Muscle layer of duodenum (tissue), 2 donors: ENCODE data around the gene CETN1.

ENCODE experiments used
- H3K27ac ChIP-seq: one replicate; pipeline ENCODE4 v1.7.0; 2013; ENCODE audit warnings: mild to moderate bottlenecking, low read length
- H3K27me3 ChIP-seq: one replicate; pipeline ENCODE4 v1.7.0; 2013; ENCODE audit warnings: low read depth, mild to moderate bottlenecking, control low read depth, low read length
- H3K36me3 ChIP-seq, 2 donors: one replicate each; pipeline ENCODE4 v1.7.0; 2013; ENCODE audit warnings: low read length in 2 of 2, control low read depth in 1 of 2, mild to moderate bottlenecking in 1 of 2; ENCODE audit not compliant: insufficient read depth in 2 of 2, control insufficient read depth in 1 of 2
- H3K4me1 ChIP-seq, 2 donors: one replicate each; pipeline ENCODE4 v1.7.0; 2013; ENCODE audit warnings: low read length in 2 of 2, mild to moderate bottlenecking in 2 of 2, control low read depth in 1 of 2, moderate library complexity in 1 of 2; ENCODE audit not compliant: insufficient read depth in 2 of 2, control insufficient read depth in 1 of 2
- H3K4me3 ChIP-seq, 2 donors: one replicate each; pipeline ENCODE4 v1.7.0; 2013; ENCODE audit warnings: low read length in 2 of 2, low read depth in 1 of 2, mild to moderate bottlenecking in 1 of 2
- H3K9me3 ChIP-seq, 2 donors: one replicate each; pipeline ENCODE4 v1.7.0; 2013; ENCODE audit warnings: low read length in 2 of 2, control low read depth in 1 of 2, mild to moderate bottlenecking in 1 of 2; ENCODE audit not compliant: control insufficient read depth in 1 of 2
- donor health status: healthy.

The CETN1 gene

DNA sequence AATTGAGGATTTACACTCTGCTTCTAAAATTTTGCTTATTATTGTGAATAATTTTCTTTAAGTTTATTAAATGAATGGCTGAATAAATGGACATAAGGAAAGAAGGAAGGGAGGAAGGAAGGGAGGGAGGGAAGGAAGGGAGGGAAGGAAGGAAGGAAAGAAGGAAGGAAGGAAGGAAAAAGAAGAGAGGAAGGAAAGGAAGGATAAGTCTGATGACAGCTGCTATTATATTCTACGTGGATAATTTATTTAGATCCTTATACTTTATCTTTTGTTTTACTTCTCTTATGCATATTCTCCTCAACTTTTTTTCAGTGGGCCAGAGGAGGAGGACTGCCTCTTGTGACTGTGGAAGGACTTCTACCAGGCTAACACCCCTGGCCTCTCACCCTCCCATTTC is 34.0 kb downstream of the CETN1 start:
- Histone ChIP-seq H3K27me3 (no peaks in the 10 kb centered on the region), H3K4me1 (no peaks in the 10 kb centered on the region), H3K9me3 (no peaks in the 10 kb centered on the region), H3K36me3 (no peaks in the 10 kb centered on the region), H3K27ac (no peak overlapping the region), H3K4me3 (no peak overlapping the region)

DNA sequence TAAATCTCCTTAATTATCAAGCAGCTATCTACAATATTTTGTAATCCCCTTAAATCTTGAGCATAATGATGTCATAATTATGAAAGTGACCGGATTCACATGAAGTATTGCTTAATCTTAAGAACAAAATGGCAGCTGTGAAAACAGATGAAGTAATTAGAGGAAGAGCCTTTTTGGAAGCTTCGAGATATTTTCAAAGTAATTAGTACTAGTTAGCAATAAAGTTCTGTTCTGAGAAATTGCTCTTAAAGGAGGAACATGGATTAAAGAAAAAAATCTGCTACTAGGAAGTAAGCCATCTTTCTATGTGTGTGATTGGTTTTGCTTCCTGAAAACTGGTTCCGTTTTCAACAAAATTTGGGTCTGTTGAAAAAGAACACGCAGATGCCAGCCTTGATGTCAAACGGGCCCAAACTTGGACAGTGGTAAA is 34.9 kb downstream of the CETN1 start:
- no peaks in the 10 kb centered on the region for H3K9me3 ChIP-seq
- no peaks in the 10 kb centered on the region for H3K27me3 ChIP-seq
- H3K36me3 ChIP-seq = no peaks in the 10 kb centered on the region
- no peak overlapping the region for H3K4me3 ChIP-seq
- H3K4me1 ChIP-seq = no peaks in the 10 kb centered on the region
- H3K27ac ChIP-seq = no peak overlapping the region

DNA sequence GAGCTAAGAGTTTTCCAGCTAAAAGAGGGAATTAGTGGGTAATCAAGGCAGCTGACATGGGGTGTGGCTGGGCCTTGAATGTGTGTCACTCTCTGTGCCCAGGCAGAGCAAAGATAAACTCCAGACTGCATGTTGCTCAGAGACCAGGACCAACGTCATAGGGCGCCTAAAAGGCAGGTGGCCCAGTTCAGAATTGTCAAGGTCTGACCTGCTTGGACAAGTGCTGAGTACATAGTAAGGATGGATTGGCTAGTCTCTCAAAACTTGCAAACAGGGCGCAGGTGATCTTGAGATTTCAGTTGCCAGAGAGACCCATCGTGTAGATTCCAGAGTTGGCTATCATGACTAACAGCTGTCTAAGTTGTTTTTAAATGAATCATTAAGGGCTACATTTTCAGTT is 35.6 kb downstream of the CETN1 start:
- Histone ChIP-seq H3K27ac (no peak overlapping the region), H3K4me1 (no peaks in the 10 kb centered on the region), H3K4me3 (no peak overlapping the region), H3K9me3 (no peaks in the 10 kb centered on the region), H3K36me3 (no peaks in the 10 kb centered on the region), H3K27me3 (no peaks in the 10 kb centered on the region)

DNA sequence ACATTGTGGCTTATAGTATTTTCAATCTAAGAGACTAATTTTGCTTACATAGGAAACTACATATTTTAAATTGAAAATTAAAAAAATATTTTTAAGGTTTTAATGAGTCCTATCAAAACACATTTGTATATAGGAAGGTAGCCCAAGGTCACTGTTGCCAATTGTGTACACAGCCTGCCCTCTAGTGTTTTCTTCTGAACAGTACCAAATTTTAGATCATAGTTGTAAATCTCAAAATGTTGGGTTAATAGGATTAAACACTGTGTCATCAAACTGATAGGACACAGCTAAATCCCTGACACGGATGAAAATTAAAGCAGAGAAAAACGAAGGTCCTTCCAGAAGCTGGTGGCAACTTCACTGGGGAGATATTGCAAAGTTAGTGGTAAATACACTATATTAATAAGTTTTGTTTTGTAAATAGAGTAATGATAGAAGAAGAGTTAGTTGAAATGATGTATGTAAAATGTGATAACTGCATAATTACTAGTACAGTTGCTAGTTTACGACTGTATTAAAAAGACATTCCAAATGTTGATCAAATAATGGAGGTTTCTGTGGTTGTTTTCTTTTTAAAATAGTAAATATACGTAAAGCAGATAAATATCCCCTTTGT is 36.3 kb downstream of the CETN1 start:
- Histone ChIP-seq H3K4me1 (no peaks in the 10 kb centered on the region), H3K9me3 (no peaks in the 10 kb centered on the region), H3K36me3 (no peaks in the 10 kb centered on the region), H3K27ac (no peak overlapping the region), H3K4me3 (no peak overlapping the region), H3K27me3 (no peaks in the 10 kb centered on the region)

DNA sequence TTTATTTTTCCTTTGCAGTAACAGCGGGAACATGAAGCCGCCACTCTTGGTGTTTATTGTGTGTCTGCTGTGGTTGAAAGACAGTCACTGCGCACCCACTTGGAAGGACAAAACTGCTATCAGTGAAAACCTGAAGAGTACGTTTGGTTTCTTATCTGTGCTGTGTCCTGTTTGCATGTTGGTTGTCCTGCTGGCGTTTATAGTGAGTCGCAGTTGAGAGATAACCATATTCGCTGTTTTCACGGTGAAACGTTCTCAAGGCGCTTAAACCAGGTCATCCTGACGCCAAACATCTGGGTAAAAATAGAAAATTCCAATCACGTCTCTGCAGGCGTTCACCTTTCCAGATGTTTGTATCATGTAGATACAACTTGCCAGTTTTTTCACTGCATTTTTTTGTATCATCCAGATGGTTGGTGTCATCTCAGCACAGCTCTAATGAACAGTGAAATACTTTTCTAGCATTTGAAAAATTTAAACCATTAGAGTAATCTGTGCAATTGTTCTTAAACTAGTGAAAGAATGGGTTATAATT is 37.9 kb downstream of the CETN1 start:
- Histone ChIP-seq H3K9me3 (no peaks in the 10 kb centered on the region), H3K27ac (no peak overlapping the region), H3K27me3 (no peaks in the 10 kb centered on the region), H3K4me3 (no peak overlapping the region), H3K36me3 (no peaks in the 10 kb centered on the region), H3K4me1 (no peaks in the 10 kb centered on the region)

DNA sequence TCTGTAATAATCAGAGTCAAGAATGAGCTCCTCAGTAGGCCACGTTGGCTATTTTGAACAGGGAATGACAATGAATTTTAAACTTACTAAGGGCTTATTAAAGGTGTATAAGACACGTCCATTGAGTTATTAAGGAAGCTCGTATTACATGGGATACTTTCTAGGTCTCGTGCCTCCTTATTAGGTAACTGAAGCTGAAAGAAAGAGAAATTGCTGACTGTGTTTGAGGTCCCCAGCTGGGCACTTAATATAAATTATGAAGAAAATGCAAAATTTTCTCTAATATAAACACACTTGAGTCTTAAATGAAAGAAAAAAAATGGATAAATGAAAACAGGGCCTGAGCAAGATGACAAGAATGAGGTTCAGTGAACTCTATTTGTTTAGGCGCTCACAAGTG is 38.4 kb downstream of the CETN1 start:
- H3K27me3 ChIP-seq = no peaks in the 10 kb centered on the region
- no peak overlapping the region for H3K27ac ChIP-seq
- H3K9me3 ChIP-seq = no peaks in the 10 kb centered on the region
- H3K4me3 ChIP-seq = no peak overlapping the region
- H3K4me1 ChIP-seq = no peaks in the 10 kb centered on the region
- no peaks in the 10 kb centered on the region for H3K36me3 ChIP-seq

DNA sequence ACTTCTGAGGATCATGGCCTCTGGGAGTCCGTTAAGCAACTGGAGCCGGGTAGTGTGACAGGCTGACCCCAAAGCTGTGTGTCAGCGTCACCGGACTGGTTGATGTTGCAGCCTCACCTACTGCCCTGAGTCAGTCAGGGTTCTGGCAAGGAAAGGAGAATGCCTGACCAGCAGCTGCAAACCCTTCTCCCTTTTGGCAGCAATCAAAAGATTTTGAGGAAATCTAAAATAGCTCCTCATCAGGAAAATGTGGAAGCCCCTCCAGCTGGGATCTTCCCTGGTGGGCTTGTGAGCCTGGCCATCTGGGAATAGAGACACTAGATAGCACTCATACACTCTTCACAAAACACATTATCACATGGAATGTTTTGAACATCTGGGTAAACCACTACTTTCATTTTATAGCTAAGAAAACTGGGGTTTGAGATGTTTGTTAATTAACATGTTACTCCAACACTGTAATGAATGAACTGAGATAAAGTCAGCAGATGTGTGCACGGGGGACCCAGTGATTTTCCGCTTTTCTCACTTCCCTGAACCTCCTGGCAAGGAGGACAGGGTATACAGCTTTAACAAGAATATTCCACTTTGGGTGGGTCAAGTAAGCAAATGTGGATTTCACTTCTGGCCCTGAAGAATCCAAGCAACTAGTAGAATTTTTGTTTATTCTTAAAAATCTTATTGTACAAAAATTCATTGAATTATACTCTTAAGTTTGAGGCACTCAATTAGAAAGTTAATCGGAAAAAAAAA is 41.3 kb downstream of the CETN1 start:
- Histone ChIP-seq H3K4me3 (no peak overlapping the region), H3K9me3 (no peaks in the 10 kb centered on the region), H3K36me3 (no peaks in the 10 kb centered on the region), H3K27me3 (no peaks in the 10 kb centered on the region), H3K27ac (no peak overlapping the region), H3K4me1 (no peaks in the 10 kb centered on the region)

DNA sequence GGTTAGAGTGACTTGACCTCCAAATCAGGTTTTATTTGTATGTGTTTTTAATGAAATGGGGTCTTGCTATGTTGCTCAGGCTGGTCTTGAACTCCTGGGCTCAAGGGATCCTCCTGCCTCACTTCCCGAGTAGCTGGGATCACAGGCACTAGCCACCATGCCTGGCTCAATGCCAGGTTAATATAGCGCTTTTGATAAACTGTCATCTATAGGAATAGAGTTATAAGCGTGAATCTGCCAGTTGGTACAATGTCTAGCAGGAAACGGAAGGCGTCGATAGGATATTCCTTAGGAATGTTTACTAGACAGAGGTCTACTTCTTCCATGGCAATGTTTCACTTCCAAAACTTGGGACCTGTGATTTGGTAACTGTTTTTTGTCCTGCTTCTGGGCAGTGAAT is 42.1 kb downstream of the CETN1 start:
- no peaks in the 10 kb centered on the region for H3K27me3 ChIP-seq
- H3K36me3 ChIP-seq = no peaks in the 10 kb centered on the region
- no peaks in the 10 kb centered on the region for H3K4me1 ChIP-seq
- no peaks in the 10 kb centered on the region for H3K9me3 ChIP-seq
- no peak overlapping the region for H3K27ac ChIP-seq
- no peak overlapping the region for H3K4me3 ChIP-seq

DNA sequence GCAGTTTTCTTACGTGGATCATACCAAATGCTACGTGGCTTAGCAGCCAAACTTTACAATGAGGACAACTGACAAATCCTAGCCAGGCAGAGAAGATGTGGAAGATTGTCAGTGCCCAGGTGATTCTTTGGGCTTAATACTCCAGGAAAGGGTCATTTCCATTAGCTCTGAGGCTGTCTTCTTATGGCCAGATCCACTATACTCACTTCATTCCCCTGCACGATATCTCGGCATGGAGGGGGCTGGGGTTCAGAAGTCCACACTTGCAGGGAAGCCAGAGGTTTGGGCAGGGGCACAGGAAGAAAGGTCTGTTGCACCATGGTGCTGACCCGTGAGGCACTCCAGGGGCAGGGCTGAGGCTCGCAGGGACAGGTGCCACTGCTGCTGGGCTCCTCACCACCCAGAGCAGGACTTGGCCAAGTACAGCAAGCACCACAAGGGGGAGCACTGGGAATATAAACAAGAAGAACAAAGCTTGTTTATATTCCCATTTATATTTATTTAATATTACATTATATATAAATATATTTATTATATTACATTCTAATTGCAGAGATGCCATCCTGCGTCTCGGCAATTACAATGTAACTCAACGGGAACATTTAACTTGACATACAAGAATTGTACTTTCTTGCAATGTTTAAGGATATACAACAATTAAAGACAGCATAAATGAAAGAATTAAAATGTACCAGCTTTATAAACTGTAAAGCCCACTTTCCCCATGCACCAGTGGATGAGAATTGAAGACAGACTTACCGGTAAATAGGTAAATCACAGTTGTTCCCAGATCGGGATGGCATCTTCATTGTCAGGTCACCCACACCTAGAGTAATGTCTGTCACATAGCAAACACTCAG is 43.8 kb downstream of the CETN1 start:
- Histone ChIP-seq H3K4me3 (no peak overlapping the region), H3K27me3 (no peaks in the 10 kb centered on the region), H3K36me3 (no peaks in the 10 kb centered on the region), H3K27ac (no peak overlapping the region), H3K9me3 (no peaks in the 10 kb centered on the region), H3K4me1 (no peaks in the 10 kb centered on the region)

DNA sequence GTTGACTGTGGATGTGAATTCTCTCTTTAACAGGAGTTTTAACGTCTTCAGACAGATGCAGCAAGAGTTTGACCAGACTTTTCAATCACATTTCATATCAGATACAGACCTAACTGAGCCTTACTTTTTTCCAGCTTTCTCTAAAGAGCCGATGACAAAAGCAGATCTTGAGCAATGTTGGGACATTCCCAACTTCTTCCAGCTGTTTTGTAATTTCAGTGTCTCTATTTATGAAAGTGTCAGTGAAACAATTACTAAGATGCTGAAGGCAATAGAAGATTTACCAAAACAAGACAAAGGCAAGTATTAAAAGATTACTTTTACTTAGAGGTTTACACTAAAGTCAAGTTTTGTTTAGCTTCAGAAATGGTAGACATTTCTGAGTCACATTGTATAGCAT is 47.1 kb downstream of the CETN1 start:
- H3K9me3 ChIP-seq = no peaks in the 10 kb centered on the region
- H3K27ac ChIP-seq = no peak overlapping the region
- no peak overlapping the region for H3K4me3 ChIP-seq
- no peaks in the 10 kb centered on the region for H3K36me3 ChIP-seq
- H3K4me1 ChIP-seq = no peaks in the 10 kb centered on the region
- no peaks in the 10 kb centered on the region for H3K27me3 ChIP-seq
